HEK293T (cell line): ENCODE results near the gene OAS2.

Experiments
- CTBP1 ChIP-seq: fragments of 450-650 bp; IDR thresholded peaks from 2 replicates; pipeline ENCODE4 v1.6.1; 2016; ENCODE audit warnings: borderline replicate concordance
- ELF4 ChIP-seq: fragments of 450-650 bp; IDR thresholded peaks from 2 replicates; pipeline ENCODE4 v1.6.1; 2017; ENCODE audit warnings: antibody characterized with exemption
- FOXA1 ChIP-seq: fragments of 450-650 bp; IDR thresholded peaks from 2 replicates; pipeline ENCODE4 v1.6.1; 2016; ENCODE audit warnings: mild to moderate bottlenecking
- FOXK2 ChIP-seq: fragments of 450-650 bp; IDR thresholded peaks from 2 replicates; pipeline ENCODE4 v1.6.1; 2016; ENCODE audit warnings: mild to moderate bottlenecking
- FOXM1 ChIP-seq: fragments of 450-650 bp; IDR thresholded peaks from 2 replicates; pipeline ENCODE4 v1.6.1; 2017; ENCODE audit warnings: mild to moderate bottlenecking, borderline replicate concordance
- SP1 ChIP-seq: fragments of 450-650 bp; IDR thresholded peaks from 2 replicates; pipeline ENCODE4 v1.6.1; 2017
- ZNF384 ChIP-seq: fragments of 450-650 bp; IDR thresholded peaks from 2 replicates; pipeline ENCODE4 v1.6.1; 2016

DNA sequence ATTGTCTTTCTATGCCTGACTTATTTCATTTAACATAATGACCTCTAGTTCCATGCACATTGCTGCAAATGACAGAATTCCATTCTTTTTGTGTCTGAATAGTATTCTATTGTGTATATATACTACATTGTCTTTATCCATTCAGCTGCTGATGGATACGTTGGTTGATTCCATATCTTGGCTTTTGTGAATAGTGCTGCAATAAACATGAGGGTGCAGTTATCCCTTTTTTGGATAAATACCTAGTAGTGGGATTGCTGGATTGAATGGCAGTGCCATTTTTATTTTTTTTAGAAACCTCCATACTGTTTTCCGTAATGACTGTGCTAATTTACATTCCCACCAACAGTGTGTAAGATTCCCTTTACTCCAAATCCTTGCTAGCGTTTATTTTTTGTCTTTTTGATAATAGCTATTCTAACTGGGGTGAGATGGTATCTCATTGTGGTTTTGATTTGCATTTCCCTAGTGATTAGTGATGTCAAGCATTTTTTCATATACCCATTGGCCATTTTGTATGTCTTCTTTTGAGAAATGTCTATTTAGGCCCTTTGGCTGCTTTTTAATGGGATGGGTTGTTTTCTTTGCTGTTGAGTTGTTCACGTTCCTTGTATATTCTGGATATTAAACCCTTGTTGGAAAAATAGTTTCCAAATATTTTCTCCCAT, 2.3 kb downstream of the OAS2 start:
- TF ChIP-seq CTBP1: no peak
- TF ChIP-seq ZNF384: no peak
- no peak for TF ChIP-seq FOXM1
- TF ChIP-seq ELF4: no peak
- TF ChIP-seq FOXA1: no peak
- no peak for TF ChIP-seq SP1
- no peak for TF ChIP-seq FOXK2
